ENCODE data around the gene LGALS1.

The LGALS1 gene

DNA sequence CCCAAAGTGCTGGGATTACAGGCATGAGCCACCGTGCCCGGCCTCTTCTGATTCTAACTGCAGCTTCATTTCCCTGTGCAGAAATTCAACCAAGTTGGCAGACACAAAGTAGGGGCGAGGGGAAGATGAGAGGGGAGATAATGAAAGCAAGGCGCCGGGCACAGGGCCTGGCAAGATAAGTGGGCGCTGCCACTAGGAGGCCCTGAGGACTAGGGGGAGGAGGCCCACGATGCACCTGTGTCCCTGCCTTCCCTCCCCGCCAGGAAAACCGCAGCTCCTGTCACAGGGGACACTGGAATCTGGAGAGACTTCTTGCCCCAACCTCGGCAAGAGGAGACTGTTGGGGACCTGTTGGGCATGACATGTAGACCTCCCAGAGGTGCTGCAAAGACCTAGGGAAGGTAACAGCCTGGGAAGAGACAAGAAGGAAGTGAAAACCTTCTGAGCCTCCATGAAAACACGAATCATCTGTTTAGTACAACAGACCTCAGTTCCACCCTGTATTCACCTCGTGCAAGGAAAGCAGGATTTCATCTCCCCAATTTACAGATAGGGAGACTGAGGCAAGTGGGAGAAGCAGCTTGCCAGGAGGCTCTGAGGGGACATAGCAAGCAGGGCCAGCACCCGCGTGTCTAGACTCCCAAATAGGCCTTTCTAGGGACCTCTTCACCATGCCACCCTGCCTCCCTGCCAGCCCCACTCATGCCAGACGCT is 3.1 kb upstream of the LGALS1 start:
- peak; percentile 62 for DNase-seq
- TF ChIP-seq EZH2 (IDR thresholded peaks at IDR 0.05; ENCODE audit: borderline replicate concordance, low read depth, low read length, severe bottlenecking) = no peak
- peak; percentile 46 for TF ChIP-seq CTCF (IDR thresholded peaks at IDR 0.05; ENCODE audit: borderline replicate concordance, extremely low read depth, low read length, poor library complexity, severe bottlenecking)
- peak; percentile 30; the same call in 2 of the 3 replicates for ATAC-seq (ENCODE audit: insufficient read depth, low read depth)
- Histone ChIP-seq H3K4me3 (ENCODE audit: low read depth in 1 of 2, low read length in 2 of 2) (no peak overlapping the region), H3K27me3 (ENCODE audit: insufficient read depth, low read length, poor library complexity) (no peaks in the 10 kb centered on the region), H4K20me1 (ENCODE audit: insufficient read depth, low read length) (peaks cover 8% of the 10 kb centered on the region; the same call in 1 of the 2 replicates), H3K36me3 (ENCODE audit: insufficient read depth, low read length) (peaks cover 7% of the 10 kb centered on the region), H3K79me2 (ENCODE audit: insufficient read depth, low read length) (no peaks in the 10 kb centered on the region), H3K27ac (ENCODE audit: low read length) (0 out of 2 replicates have a peak overlapping the region, but pooled peaks have one; percentile 1), H3K9me3 (ENCODE audit: insufficient read depth, low read length, severe bottlenecking) (no peaks in the 10 kb centered on the region), H3K9ac (ENCODE audit: low read depth, low read length) (no peak overlapping the region), H3K4me1 (ENCODE audit: insufficient read depth, low read length) (peaks cover 33% of the 10 kb centered on the region), H2AFZ (ENCODE audit: low read depth, low read length) (no peak overlapping the region), H3K4me2 (ENCODE audit: insufficient read depth, low read length) (no peak overlapping the region)

GRCh38 chr22:37672920-37673455 is 2.4 kb upstream of the LGALS1 start:
- Histone ChIP-seq H3K4me3 (ENCODE audit: low read depth in 1 of 2, low read length in 2 of 2) (no peak overlapping the region), H3K36me3 (ENCODE audit: insufficient read depth, low read length) (0 out of 2 replicates have a peak, but pooled peaks cover 3% of the 10 kb centered on the region), H4K20me1 (ENCODE audit: insufficient read depth, low read length) (peaks cover 6% of the 10 kb centered on the region; the same call in 1 of the 2 replicates), H3K27me3 (ENCODE audit: insufficient read depth, low read length, poor library complexity) (no peaks in the 10 kb centered on the region), H3K9me3 (ENCODE audit: insufficient read depth, low read length, severe bottlenecking) (no peaks in the 10 kb centered on the region), H3K4me2 (ENCODE audit: insufficient read depth, low read length) (no peak overlapping the region), H2AFZ (ENCODE audit: low read depth, low read length) (no peak overlapping the region), H3K4me1 (ENCODE audit: insufficient read depth, low read length) (peaks cover 40% of the 10 kb centered on the region), H3K9ac (ENCODE audit: low read depth, low read length) (no peak overlapping the region), H3K27ac (ENCODE audit: low read length) (no peak overlapping the region), H3K79me2 (ENCODE audit: insufficient read depth, low read length) (no peaks in the 10 kb centered on the region)
- no peak for TF ChIP-seq CTCF (IDR thresholded peaks at IDR 0.05; ENCODE audit: borderline replicate concordance, extremely low read depth, low read length, poor library complexity, severe bottlenecking)
- TF ChIP-seq EZH2 (IDR thresholded peaks at IDR 0.05; ENCODE audit: borderline replicate concordance, low read depth, low read length, severe bottlenecking) = no peak
- no peak for ATAC-seq (ENCODE audit: insufficient read depth, low read depth)
- DNase-seq = no peak

- H2AFZ ChIP-seq (ENCODE audit: low read depth, low read length) = no peak overlapping the region
- H3K79me2 ChIP-seq (ENCODE audit: insufficient read depth, low read length) = no peaks in the 10 kb centered on the region
- no peak overlapping the region for H3K4me3 ChIP-seq (ENCODE audit: low read depth in 1 of 2, low read length in 2 of 2)
- no peaks in the 10 kb centered on the region for H3K9me3 ChIP-seq (ENCODE audit: insufficient read depth, low read length, severe bottlenecking)
- H3K27me3 ChIP-seq (ENCODE audit: insufficient read depth, low read length, poor library complexity) = no peaks in the 10 kb centered on the region
- ATAC-seq (ENCODE audit: insufficient read depth, low read depth) (no peak), DNase-seq (no peak)
- TF ChIP-seq EZH2 (IDR thresholded peaks at IDR 0.05; ENCODE audit: borderline replicate concordance, low read depth, low read length, severe bottlenecking) (no peak), CTCF (IDR thresholded peaks at IDR 0.05; ENCODE audit: borderline replicate concordance, extremely low read depth, low read length, poor library complexity, severe bottlenecking) (no peak)
- no peaks in the 10 kb centered on the region for H4K20me1 ChIP-seq (ENCODE audit: insufficient read depth, low read length)
- H3K9ac ChIP-seq (ENCODE audit: low read depth, low read length) = no peak overlapping the region
- H3K4me2 ChIP-seq (ENCODE audit: insufficient read depth, low read length) = no peak overlapping the region
- peaks cover 44% of the 10 kb centered on the region for H3K4me1 ChIP-seq (ENCODE audit: insufficient read depth, low read length)
- no peaks in the 10 kb centered on the region for H3K36me3 ChIP-seq (ENCODE audit: insufficient read depth, low read length)
- no peak overlapping the region for H3K27ac ChIP-seq (ENCODE audit: low read length)
Measured at GRCh38 chr22:37674248-37674647, 1.2 kb upstream of the LGALS1 start.
